DND-41 (cell line): ENCODE results near the gene KAT2B.

Experiments used
- ATAC-seq: fragments of 200-7000 bp; cut with Tn5 transposase; 3 replicates; pipeline ENCODE4 v1.9.1; 2021; ENCODE audit warnings: low read depth; ENCODE audit not compliant: insufficient read depth
- DNase-seq: peaks from one replicate; pipeline ENCODE4 v3.0.0-alpha.2; 2020
- H2AFZ ChIP-seq: 2 replicates; pipeline ENCODE4 v1.6.0; 2012; ENCODE audit warnings: low read depth, low read length
- H3K27ac ChIP-seq: 2 replicates; pipeline ENCODE4 v1.5.1; 2012; ENCODE audit warnings: low read length, inconsistent platforms
- H3K27me3 ChIP-seq: fragments of 200-600 bp; sonication (generic); 2 replicates; pipeline ENCODE4 v1.6.0; 2012; ENCODE audit warnings: low read length, mild to moderate bottlenecking, inconsistent platforms; ENCODE audit not compliant: insufficient read depth, poor library complexity
- H3K36me3 ChIP-seq: 2 replicates; pipeline ENCODE4 v1.5.1; 2012; ENCODE audit warnings: low read length, inconsistent platforms; ENCODE audit not compliant: insufficient read depth
- H3K4me1 ChIP-seq: 2 replicates; pipeline ENCODE4 v1.5.1; 2012; ENCODE audit warnings: mild to moderate bottlenecking, low read length; ENCODE audit not compliant: insufficient read depth
- H3K4me2 ChIP-seq: 2 replicates; pipeline ENCODE4 v1.6.0; 2012; ENCODE audit warnings: mild to moderate bottlenecking, moderate library complexity, low read length, inconsistent platforms; ENCODE audit not compliant: insufficient read depth
- H3K4me3 ChIP-seq, 2 experiments: fragments of 200-600 bp in 1 of 2; shearing (Covaris generic) in 1 of 2; 2 replicates each; pipeline ENCODE4 v1.5.1; 2012 to 2016; ENCODE audit warnings: inconsistent platforms in 2 of 2, low read length in 2 of 2, mild to moderate bottlenecking in 2 of 2, low read depth in 1 of 2, moderate library complexity in 1 of 2
- H3K79me2 ChIP-seq: 2 replicates; pipeline ENCODE4 v1.6.0; 2012; ENCODE audit warnings: low read length, inconsistent platforms; ENCODE audit not compliant: insufficient read depth
- H3K9ac ChIP-seq: 2 replicates; pipeline ENCODE4 v1.6.0; 2012; ENCODE audit warnings: low read depth, mild to moderate bottlenecking, inconsistent platforms, low read length, moderate library complexity
- H3K9me3 ChIP-seq: 2 replicates; pipeline ENCODE4 v1.5.1; 2012; ENCODE audit warnings: low read length, moderate library complexity, mild to moderate bottlenecking, inconsistent platforms; ENCODE audit not compliant: insufficient read depth, severe bottlenecking
- H4K20me1 ChIP-seq: 2 replicates; pipeline ENCODE4 v1.6.0; 2012; ENCODE audit warnings: low read length; ENCODE audit not compliant: insufficient read depth
- CTCF ChIP-seq: IDR thresholded peaks from 2 replicates; pipeline ENCODE4 v1.5.1; 2012; ENCODE audit warnings: borderline replicate concordance, low read length, moderate library complexity, mild to moderate bottlenecking; ENCODE audit not compliant: poor library complexity, severe bottlenecking; ENCODE audit errors: extremely low read depth
- EZH2 ChIP-seq: IDR thresholded peaks from 3 replicates; pipeline ENCODE4 v1.6.1; 2012; ENCODE audit warnings: borderline replicate concordance, low read depth, mild to moderate bottlenecking, moderate library complexity, low read length, inconsistent platforms; ENCODE audit not compliant: severe bottlenecking

The KAT2B gene

DNA sequence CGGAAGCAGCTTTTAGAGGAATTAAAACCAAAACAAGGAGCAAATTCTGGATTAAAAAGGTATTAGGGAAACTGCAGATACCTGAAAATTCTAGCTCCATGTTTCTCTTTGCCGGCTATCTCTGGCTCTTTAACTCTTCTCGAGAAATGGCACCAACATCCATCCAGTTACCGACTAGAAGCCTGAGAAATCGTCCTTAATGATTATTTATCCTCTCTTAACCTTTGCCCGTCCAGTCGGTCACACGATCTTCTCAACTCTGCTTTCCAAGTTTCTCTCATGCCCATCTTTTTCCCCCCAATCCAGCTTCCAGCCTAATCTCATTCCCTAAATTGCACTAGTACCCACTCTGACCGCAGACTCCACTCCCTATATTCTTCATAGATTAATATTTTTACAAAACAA lies 146.4 kb downstream of the KAT2B start:
- Histone ChIP-seq H3K4me3 (peak overlapping the region; percentile 77 to 78; a peak in 3 of 4 replicates), H3K36me3 (peaks cover 20% of the 10 kb centered on the region), H3K4me2 (peak overlapping the region; percentile 86), H3K79me2 (peaks cover 37% of the 10 kb centered on the region), H3K27ac (peak overlapping the region; percentile 73), H3K27me3 (peaks cover 3% of the 10 kb centered on the region), H3K9me3 (no peaks in the 10 kb centered on the region), H4K20me1 (no peaks in the 10 kb centered on the region), H3K4me1 (peaks cover 33% of the 10 kb centered on the region), H2AFZ (peak overlapping the region; percentile 75), H3K9ac (peak overlapping the region; percentile 79)
- ATAC-seq: no peak
- TF ChIP-seq EZH2 (no peak), CTCF (no peak)
- DNase-seq: no peak

GRCh38 chr3:20190991-20191390 lies 150.7 kb downstream of the KAT2B start:
- TF ChIP-seq CTCF (no peak), EZH2 (no peak)
- ATAC-seq: no peak

GRCh38 chr3:20194793-20195460 lies 154.7 kb downstream of the KAT2B start:
- Histone ChIP-seq H3K9me3 (no peaks in the 10 kb centered on the region), H3K4me3 (no peak overlapping the region), H3K9ac (no peak overlapping the region), H2AFZ (no peak overlapping the region), H3K36me3 (no peaks in the 10 kb centered on the region), H3K27ac (no peak overlapping the region), H3K27me3 (no peaks in the 10 kb centered on the region), H3K79me2 (no peaks in the 10 kb centered on the region), H3K4me1 (no peaks in the 10 kb centered on the region), H3K4me2 (no peak overlapping the region), H4K20me1 (no peaks in the 10 kb centered on the region)
- no peak for TF ChIP-seq CTCF
- TF ChIP-seq EZH2: no peak
- ATAC-seq: no peak
- DNase-seq: no peak

More at GRCh38 chr3:20190991-20191390, 150.7 kb downstream of the KAT2B start:
- Histone ChIP-seq H4K20me1 (no peaks in the 10 kb centered on the region), H3K4me2 (no peak overlapping the region), H3K9me3 (no peaks in the 10 kb centered on the region), H3K4me1 (peaks cover 12% of the 10 kb centered on the region), H3K4me3 (no peak overlapping the region), H3K36me3 (no peaks in the 10 kb centered on the region), H3K27ac (no peak overlapping the region), H3K27me3 (peaks cover 3% of the 10 kb centered on the region), H2AFZ (no peak overlapping the region), H3K9ac (no peak overlapping the region), H3K79me2 (no peaks in the 10 kb centered on the region)
- no peak for DNase-seq
